Breast epithelium (tissue), 3 donors: Measurements from ENCODE around the gene AHSG.

Experiments used
- POLR2AphosphoS5 ChIP-seq, 3 donors: sonication (generic); formaldehyde crosslinking; IDR thresholded peaks; one replicate each; pipeline ENCODE4 v1.6.1; 2017; ENCODE audit warnings: antibody characterized with exemption in 3 of 3
- TF ChIP-seq, protein P1 (sequence below), 3 donors: fragments of 450-650 bp; IDR thresholded peaks; one replicate each; pipeline ENCODE4 v1.5.1; 2016 to 2017; ENCODE audit warnings: antibody characterized with exemption in 3 of 3, mild to moderate bottlenecking in 3 of 3, moderate library complexity in 3 of 3

DNA sequence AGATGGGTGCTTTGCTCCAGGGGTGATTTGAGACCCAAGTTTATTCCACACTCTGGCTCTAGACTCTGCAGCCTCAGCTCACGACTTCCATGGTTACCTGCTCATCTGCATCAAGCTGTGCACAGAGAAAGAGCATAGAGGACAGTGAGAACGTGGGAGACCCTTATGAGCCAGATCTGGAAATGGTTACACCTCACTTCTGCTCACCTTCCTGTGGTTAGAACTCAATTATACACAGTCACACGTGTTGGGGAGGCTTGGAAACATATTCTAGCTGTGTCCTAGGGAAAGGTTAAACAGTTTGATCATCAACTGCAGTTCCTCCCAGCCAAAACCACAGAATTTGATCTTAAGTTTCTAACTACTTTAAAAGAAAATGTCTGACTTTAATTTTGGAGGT, 29.2 kb downstream of the AHSG start:
- TF ChIP-seq, protein P1, sequence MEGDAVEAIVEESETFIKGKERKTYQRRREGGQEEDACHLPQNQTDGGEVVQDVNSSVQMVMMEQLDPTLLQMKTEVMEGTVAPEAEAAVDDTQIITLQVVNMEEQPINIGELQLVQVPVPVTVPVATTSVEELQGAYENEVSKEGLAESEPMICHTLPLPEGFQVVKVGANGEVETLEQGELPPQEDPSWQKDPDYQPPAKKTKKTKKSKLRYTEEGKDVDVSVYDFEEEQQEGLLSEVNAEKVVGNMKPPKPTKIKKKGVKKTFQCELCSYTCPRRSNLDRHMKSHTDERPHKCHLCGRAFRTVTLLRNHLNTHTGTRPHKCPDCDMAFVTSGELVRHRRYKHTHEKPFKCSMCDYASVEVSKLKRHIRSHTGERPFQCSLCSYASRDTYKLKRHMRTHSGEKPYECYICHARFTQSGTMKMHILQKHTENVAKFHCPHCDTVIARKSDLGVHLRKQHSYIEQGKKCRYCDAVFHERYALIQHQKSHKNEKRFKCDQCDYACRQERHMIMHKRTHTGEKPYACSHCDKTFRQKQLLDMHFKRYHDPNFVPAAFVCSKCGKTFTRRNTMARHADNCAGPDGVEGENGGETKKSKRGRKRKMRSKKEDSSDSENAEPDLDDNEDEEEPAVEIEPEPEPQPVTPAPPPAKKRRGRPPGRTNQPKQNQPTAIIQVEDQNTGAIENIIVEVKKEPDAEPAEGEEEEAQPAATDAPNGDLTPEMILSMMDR (IDR thresholded peaks at IDR 0.05) = no peak
- no peak for TF ChIP-seq POLR2AphosphoS5 (IDR thresholded peaks at IDR 0.05)
